ENCODE results near the gene CST9.
"Not testable (repeated sequence)": the region's sequence is repeated elsewhere in the genome, so short reads cannot be mapped to it uniquely, and the experiment has no call there.

DNA sequence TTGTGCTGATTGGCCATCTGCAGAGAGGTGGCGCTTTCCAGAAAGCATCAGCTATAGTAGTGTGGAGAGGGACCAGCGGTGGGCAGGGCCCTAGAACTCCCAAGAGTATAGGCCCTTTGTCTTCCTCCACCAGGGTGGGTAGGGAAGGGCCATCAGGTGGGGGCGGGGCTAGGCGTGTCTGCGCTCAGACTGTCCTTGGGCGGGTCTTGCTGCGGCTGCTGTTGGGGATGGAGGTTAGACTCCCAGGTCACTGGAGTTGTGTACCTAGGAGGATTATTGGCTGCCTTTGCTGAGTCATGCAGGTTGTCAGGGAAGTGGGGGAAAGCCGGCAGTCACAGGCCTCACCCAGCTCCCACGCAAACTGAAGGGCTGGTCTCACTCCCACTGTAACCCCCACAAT, 23.9 kb downstream of the CST9 start:
- TF ChIP-seq POLR2A, CTCF, POLR2AphosphoS5 (IDR thresholded peaks at IDR 0.05): not testable (repeated sequence)
